HG03521 (cell line): ENCODE data around the gene RUNX1.

Experiments used
- ATAC-seq: cut with Tn5 transposase; IDR thresholded peaks from one replicate; pipeline ENCODE4 v1.9.1; 2021; ENCODE audit warnings: mild to moderate bottlenecking, moderate library complexity; ENCODE audit not compliant: unreplicated experiment

Gene RUNX1

GRCh38 chr21:35062016-35062415, 12.9 kb upstream of the RUNX1 start:
- no peak for ATAC-seq

DNA sequence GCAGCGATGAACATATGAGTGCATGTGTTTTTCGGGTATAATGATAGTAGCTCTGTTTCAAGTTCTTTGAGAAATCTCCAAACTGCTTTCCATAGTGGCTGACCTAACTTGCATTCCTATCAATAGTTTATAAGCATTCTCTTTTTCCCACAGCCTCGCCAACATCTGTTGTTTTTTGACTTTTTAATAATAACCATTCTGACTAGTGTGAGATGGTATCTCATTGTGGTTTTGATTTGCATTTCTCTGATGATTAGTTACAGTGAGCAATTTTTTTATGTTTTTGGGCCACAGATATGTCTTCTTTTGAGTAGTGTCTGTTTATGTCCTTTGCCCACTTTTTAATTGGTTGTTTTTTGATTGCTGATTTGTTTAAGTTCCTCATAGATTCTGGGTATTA, 10.6 kb upstream of the RUNX1 start:
- ATAC-seq = no peak

- no peak for ATAC-seq
Measured at GRCh38 chr21:35058058-35058457, 9.0 kb upstream of the RUNX1 start.

- ATAC-seq = no peak
Measured at GRCh38 chr21:35057428-35057827, 8.3 kb upstream of the RUNX1 start.

DNA sequence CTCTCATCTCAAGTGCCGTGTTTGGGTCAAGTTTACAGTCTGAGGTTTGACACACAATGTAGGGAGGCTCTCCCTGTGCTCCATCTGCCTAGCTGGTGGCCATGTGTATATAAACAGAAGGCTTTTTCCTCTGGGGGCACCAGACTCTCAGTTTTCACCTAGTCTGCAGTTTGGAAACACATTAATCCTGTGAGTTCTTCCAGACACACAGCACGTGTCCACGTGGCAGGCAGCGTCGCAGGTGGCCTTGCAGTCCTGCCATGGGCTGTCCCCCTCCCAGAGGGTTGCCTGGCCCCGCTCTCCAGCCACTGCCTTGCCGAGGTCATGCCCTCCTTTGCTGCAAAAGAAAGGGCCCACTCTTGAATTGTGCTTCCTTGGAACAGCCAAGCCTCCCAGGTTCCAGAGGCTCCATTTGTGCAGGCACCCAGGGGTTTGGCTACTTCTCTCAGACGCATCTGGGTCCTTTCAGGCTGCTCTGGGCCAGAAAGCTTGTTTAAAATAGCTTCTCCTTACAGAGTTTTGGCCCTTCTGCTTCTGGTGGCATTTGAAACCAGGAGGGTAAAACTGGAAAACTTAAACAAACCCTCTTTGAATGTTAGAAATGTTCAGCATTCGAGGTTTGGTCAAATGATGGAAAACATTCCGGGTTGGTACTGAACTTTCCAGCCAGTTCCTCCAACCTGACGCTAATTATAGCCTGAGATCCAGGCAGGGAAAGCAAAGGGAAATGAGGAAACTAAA, 4.4 kb upstream of the RUNX1 start:
- no peak for ATAC-seq

DNA sequence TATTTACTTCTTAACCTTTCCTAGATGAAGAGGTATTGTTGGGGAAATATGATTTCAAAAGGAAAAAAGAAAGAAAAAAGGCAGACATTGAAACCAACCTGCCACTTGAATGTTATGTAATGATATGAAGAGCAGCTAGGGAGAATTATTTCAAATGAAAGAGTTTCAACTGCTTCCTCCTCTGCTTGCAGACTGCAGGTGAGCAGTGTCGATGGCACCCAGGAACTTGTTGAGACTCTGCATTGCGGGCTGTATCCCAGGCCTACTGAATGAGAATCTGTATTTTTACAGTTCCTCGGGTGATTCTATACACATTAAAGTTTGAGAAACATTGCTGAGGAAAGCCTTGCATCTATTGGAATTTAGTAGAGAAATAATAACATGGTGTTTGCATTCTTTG, 3.7 kb upstream of the RUNX1 start:
- no peak for ATAC-seq

- ATAC-seq = no peak
Measured at GRCh38 chr21:35051287-35051818, 2.3 kb upstream of the RUNX1 start.

DNA sequence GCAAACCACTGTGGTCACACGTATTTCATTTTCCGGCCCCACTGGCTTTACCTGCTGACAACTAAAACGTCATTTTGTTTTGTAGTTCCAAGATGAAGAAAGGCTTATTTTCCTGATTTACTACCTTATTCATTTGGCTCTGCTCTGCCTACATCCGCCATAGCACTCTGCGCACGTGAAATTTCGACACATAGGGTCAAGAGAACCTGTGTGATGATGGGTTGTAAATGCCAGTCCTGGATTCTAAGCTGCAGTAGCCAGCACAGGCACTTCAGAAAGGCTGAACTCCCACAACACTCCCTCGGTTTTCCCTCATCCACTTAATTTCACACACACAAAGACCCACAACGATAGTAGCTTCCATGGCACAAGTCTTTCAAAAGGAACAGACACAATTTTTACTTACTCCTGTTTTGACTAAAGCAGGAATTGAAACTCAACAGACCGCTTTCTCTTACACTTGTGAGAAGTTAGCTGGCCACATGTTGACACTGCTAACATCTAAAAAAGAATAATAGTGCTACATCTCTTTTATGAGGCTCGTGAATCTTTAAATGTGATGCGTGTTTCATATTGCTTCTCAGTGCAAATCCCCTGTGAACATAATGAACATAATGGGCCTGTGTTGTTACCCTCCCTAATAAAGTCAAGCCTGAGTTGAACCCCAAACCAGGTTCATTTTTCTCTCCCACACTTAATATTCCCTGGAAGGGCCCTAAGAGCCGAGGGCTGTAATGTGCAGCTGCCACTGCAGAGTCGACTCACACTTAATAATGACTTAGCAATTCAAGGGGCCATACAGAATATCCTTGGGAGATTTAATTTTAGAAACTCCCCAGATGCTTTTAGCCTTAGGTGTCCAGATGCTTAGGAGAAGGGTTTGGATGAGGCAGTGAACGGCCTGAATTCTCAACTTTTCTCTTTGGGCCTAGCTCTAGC, 1.5 kb upstream of the RUNX1 start:
- no peak for ATAC-seq

- ATAC-seq = no peak
Measured at GRCh38 chr21:35048183-35048601, 910 bp downstream of the RUNX1 start.

DNA sequence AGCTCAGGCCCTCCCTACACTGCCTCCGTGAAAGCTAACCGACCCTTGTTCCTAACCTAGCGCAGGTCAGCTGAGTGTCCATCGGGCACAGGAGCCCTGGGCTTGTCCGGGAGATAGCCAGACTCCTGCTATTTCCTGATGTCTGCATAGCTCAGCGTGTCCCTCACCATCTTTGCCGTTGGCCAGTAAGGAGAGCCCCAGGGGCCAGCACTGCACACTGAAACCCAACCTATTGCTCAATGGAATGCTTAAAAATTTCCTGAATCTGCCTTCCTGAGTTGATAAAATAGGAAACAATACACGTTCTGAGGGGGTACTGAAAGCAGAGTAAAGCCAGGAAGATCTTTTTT, 2.2 kb downstream of the RUNX1 start:
- ATAC-seq = no peak

- ATAC-seq = no peak
Measured at GRCh38 chr21:35046263-35046624, 2.9 kb downstream of the RUNX1 start.

DNA sequence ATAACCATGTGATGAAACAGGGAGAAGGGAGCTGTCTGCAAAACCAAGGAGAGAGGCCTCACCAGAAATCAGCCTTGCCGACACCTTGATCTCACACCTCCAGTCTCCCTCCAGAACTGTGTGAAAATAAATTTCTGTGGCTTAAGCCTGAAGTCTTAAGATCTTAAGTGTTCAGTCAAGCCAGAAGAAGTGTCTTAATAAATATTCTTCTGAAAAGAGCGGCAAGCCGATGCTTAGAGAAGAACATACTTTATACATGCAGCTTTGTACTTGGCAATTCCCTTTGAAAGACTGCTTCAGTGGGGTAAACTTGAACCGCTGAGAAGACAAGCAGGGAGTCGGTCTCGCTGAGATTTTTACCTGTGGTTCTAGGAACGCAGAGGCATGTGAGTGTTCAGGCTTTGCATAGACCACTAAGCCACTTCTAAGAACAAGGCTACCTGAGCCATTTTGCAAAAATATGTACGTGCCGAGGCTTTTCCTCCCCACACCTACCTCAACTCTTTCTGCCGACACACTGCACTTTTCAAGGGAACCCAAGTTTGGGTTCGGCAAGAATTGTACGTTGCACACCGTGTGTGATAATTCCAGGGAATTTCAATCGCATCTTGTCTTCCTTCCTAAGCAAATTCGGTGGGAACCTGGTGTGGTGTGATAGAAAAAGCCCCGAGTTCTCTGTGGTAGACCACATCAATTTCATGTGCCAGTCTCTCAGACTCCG, 3.4 kb downstream of the RUNX1 start:
- no peak for ATAC-seq

GRCh38 chr21:35044770-35045541, 4.1 kb downstream of the RUNX1 start:
- ATAC-seq = no peak

DNA sequence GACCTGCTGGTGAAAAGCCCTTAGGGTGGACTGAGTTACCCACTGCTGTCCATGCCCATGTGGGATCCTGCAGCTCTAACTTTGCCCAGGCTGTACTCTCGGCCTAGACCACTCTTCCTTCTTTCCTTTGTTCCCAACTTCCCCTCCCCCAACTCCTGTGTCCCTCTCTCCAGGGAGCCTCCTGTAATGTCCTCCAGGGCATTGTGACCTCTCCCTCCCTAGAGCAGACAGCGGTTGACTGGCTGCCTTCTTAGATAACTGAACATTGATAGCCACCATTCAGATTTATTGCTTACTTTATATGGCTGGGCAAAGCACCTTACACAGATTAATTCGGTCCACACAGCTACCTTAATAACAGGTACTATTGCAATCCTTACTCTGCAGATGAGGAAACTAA, 5.0 kb downstream of the RUNX1 start:
- no peak for ATAC-seq

DNA sequence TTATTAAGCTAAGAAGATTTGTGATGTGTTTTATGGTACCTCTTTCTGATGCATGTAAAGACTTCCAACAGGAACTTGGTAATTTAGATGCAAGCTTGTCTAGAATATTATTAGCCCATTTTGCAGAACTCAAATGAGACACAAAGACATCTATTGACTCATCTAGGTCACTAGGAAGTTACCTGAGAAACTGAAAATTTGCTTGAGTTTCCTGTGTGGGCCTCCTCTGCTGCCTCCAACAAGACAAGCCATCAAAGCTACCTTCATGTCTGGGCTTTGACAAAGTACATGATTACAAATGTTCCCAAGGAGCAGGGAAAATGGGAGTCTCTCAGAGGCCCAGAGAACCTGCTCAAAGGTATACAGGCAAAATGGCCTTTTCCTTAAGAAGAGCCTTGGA, 5.6 kb downstream of the RUNX1 start:
- no peak for ATAC-seq

GRCh38 chr21:35042836-35043235, 6.3 kb downstream of the RUNX1 start:
- ATAC-seq = no peak

DNA sequence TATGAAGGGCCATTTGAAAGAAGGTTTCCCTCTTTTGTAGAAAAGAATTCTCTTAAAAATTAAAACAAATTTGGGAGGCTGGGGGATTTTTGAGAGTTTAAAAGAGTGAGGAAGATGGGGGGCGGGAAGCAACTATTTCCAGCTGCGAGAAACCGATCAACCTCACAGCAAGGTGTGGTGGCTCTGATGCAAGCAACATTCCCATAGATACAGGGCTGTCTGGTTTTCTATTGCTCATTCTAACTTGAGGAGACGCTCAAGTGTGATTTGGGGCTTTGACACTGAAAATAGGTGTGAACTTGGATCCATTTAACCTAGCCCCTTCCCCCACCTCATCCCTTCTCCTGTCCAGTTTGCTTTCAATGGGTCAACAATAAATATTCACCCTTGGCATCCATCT, 7.2 kb downstream of the RUNX1 start:
- ATAC-seq = no peak

DNA sequence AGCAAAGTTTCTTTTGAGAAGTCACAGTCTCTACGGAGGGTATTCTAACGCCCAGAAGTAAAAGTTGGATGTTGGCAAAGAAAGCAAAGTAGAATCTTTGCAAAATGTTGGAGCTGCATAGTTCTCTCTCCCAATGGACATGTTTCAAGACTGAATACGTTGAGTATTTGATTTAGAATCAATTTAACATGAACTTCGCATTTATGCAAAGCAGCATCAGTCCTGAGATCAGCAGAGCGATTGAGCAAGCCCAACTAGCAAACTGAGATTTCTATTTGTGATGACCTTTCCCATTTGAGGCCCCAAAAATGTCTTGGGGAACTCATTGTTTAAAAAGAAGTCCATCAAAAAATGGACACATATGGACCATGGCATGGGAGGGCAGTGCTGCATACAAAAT, 8.0 kb downstream of the RUNX1 start:
- ATAC-seq = no peak

GRCh38 chr21:35039595-35040289, 9.4 kb downstream of the RUNX1 start:
- no peak for ATAC-seq

DNA sequence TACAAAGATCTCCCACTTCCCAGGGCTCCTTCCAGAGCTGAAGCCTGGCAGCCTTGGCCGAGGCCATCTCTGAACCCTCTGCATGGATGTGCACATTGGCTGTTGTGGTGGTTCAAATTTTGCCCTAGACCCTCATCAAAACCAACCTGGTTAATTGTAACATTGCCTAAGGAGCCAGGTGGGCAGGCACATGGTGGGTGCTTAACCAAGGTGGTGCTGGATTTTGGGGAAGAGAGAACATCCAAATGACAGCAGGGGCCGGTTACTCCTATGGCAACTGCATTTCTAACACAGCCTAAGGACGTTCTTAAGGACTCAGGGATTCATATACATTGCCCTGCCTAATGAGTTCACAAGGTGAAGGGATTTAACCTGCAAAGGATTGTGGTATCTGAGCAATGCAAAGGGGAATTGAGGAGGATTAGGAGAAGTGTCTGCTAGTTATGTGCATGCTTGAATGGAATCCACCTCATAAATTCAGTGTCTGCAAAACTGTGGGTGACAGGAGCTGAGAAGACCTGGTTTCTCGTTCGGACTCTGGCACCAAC, 10.3 kb downstream of the RUNX1 start:
- no peak for ATAC-seq
